Ureter (tissue), 1 donor: ENCODE data around the gene IKBKE. TPM values are rescaled to one million over a fixed set of nuclear protein-coding genes. Genes with fewer than 3 reads are reported as not detected.
A peak's percentile ranks its signal among the peaks of the same experiment; 100 is the strongest.

ENCODE experiments used
- DNase-seq: peaks from one replicate; pipeline ENCODE4 v3.0.0-alpha.2; 2020; ENCODE audit warnings: low spot score
- total RNA-seq: library from RNA; stranded (reverse); gene quantifications from one replicate; pipeline ENCODE4 v1.2.4, GENCODE V29; 2023
- donor health status: DM: yes; HTN: yes; CAD: no.

Gene IKBKE
- total RNA-seq = 12.5 TPM

GRCh38 chr1:206469933-206470691 lies at the start of gene IKBKE:
IKBKE (plus strand) TSS chr1:206470476; CDS start chr1:206473228, 2,752 bp downstream.
- DNase-seq = peak; percentile 65

DNA sequence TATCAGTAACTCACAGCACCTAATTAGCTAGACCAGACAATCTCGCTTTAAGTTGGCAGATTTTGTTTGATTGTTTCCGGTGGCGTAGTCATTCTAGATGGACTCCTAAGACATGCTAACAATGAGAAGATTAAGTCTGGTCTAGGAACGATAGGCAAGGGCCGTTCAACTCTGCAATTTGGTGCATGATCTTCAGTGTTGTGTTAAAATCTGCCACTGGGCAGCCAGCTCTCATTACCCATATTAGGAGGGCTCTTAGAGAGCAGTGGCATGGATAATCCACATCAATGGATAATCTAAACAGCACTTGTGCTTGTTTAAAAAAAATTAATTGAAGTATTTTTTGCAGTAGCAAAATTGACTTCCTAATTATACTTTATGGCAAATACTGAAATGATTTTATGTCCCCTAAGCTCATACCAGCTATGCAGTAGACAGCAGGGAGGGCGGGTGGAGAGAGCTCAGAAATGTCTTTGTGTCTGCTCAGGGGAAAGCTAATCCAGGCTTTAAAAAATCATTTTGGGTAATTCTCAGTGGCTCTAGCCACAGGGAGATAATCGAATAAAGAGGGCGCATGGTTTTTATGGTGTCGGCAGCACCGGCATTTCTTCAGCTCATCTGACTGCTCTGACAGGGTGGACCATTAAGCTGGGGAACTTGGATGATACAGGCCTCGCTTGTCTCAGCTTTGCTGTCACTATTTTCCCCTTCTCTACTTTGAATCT lies 48.5 kb upstream of the IKBKE start:
- no peak for DNase-seq

DNA sequence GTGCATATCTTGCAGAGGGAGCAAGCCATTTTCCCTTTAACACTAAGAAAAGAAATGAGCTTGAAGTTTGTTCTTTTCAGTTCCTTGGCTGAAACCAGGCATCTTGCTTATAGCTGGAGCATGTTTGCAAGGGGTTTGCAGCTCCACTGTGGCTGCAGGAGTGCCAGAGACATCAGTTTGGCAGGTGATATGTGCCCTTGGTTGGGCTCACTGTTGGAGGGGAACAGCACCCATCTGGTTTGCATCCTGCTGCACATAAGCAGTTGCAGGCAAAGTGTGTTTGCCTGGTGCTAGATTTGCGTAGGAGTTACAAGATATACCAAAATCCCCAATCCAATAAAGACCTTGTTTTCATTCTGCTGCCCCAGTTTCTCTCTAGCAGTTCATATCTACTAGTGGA lies 47.8 kb upstream of the IKBKE start:
- DNase-seq = no peak

DNA sequence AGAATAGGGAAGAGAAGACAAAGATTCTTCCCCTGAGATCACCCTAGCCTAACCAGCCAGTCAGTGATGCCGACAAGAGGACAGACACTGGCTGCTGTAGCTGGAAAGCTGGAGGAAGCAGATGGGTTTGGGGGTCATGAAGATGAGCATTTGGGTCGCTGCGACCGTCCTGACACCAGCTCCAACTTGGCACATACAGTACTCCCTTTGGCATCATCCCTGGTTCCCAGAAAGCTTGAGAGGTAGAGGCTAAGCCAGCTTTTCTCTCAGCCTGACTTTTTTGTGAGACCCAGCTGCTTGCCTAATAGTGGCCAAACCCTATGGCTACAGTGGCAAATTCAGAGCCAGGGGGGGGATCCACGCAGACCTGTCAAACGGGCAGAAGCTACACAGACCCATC lies 43.0 kb upstream of the IKBKE start:
- no peak for DNase-seq

DNA sequence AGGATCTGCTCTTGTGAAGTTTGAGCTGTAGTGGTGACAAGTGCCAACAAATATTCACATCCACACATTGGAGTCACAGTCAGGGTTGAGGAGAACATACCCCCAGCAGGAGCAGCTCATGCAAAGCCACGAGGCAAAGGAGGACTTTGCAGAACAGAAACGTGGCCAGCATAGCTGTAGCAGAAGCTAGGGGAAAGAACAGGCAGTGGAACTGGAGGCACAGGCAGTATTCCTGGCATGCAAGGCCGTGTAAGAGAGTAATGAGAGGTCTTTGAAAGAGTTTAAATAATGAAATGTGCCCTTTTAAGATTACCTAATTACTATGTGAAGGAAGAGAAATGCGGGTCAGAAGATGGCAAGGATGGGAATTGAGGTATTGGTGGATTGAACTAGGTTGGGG lies 40.9 kb upstream of the IKBKE start:
- DNase-seq = no peak

DNA sequence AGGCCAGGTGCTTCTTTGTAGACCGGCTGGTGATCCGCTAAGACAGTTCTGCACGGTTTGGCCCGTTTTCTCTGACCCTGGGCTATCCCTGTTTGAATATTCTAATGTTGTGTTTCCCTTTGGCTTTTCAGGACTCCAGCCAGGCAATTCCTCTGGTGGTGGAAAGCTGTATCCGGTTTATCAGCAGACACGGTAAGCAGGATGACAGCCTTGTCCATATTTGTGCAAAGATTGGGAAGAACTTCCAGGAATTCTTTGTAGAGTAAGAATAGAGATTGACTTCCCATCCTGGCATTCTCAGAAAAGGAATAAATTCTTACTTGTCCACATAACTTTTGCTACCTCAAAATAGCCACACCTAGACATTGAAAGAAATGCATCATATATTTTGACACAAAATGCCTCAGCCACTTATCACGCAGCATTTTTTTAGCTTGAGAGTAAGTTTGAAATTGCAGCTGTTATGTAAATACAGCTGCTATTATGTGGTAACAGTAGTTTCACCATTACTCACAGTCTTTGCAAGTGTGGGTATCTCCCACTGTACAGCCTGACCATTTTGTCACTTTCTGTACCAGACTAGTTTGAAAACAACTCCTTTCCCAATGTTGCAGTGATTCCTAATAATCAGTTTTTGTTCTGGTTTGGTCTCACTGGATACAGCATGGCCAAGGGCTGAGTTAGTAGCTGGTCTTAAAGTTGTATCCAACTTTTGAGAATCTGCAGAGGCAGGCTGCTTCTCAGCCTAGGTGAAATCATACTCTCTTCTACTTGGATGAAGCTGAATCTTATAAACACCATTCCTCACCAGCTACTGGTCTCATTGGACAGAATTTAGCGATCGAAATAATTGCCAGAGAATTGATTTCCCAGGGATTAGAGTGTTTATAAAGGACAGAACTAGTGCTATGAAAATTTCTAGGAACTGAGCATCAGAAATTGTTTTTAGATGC lies 40.0 kb upstream of the IKBKE start:
- DNase-seq = no peak

- DNase-seq = no peak
Observed at GRCh38 chr1:206435445-206435844, 34.8 kb upstream of the IKBKE start.

DNA sequence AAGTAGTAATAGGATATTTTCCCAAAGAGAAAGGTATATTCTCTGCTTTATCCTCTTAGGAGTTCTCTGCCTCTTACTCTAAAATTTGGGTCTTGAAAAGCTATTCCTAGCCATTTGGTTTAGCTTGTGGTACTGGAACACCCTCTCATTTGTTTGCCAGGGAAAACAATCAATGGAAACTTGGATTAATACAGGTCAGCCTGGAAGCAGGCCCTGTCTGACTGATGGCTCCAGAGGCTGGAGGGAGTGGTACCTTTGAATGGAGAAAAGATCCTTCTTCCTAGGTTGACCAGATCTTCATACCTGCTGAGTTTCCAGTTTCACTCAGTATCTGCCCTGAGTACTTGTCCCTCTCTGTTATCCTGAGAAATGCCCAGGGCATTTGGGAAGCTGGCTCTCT lies 31.7 kb upstream of the IKBKE start:
- no peak for DNase-seq

GRCh38 chr1:206439205-206439604 lies 31.1 kb upstream of the IKBKE start:
- no peak for DNase-seq

GRCh38 chr1:206441336-206441967 lies 28.8 kb upstream of the IKBKE start:
- DNase-seq = no peak

- no peak for DNase-seq
Observed at GRCh38 chr1:206442101-206442500, 28.2 kb upstream of the IKBKE start.

GRCh38 chr1:206445116-206445515 lies 25.2 kb upstream of the IKBKE start:
- DNase-seq = no peak

- DNase-seq = no peak
Observed at GRCh38 chr1:206445911-206446356, 24.3 kb upstream of the IKBKE start.

GRCh38 chr1:206446688-206447421 lies 23.4 kb upstream of the IKBKE start:
- DNase-seq = no peak

DNA sequence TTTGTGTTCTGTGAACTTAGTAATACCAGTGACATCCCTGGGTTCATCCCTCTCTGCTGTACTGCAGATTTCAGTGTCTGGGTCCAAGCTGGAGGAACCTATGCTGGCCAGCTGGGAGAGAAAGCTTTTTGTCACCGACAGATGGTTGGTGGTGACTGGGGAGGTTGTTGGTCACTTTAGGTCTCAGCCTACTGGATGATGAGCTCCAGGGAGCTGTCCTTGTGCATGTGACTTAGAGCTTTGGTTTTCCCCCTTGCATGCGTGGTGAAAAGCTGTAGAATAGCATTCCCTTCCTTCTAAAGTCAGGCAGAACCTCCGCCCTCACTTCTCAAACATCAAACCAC lies 22.9 kb upstream of the IKBKE start:
- DNase-seq = no peak

DNA sequence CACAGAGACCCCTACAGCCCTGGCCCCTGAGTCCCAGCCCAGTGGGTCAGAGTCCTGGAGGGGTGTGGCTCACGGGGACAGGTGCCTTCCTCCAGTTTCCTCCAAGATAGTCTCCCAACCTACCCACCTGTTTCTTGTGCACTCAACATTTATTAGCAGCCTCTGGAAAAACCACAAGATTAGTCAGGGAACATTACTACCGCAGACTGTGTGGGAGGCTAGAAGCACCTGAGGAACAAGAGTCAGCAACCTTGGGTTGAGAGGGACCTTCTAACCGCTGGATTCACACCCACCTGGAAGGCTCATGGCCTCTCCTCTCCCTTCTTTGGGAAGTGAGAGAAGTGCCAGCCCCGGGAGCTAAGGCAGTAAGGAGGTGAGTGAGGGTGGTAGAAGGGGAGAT lies 22.5 kb upstream of the IKBKE start:
- DNase-seq = no peak

DNA sequence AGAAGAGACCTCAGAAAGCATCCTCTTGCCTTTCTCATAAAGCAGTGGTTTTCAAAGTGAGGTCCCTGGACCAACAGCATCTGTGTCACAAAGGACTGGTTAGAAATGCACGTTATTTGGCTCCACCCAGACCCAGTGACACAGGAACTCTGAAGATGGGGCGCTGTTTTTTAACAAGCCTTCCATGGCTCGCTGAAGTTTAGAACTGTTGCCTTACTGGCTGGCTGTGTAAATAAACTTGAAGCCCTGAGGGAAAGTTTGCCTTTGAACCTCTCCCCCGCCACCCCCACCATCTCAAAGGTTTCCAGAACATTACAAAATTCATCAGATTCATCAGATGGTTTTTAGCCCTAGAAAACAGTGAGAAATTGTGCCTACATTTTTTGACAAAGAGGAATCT lies 21.8 kb upstream of the IKBKE start:
- DNase-seq = no peak

DNA sequence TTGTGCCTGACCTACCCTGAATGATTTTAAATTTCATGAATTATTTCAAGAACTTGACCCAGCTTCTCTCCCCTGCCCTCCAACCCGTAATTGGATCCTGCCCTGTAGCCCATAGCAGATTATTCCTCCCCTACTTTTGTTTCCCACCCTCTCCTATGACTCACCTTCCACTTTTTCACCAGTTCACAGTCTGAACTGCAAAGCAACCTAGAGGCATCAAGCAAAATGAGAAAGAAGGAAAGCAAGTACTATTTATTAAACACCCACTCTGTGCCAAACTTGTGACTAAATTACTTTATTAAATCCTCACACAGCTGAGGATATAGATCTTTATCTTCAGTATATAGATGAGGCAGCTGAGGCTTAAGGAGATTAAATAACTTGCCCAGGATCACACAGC lies 20.7 kb upstream of the IKBKE start:
- DNase-seq = no peak

- DNase-seq = no peak
Observed at GRCh38 chr1:206450281-206450680, 20.0 kb upstream of the IKBKE start.

DNA sequence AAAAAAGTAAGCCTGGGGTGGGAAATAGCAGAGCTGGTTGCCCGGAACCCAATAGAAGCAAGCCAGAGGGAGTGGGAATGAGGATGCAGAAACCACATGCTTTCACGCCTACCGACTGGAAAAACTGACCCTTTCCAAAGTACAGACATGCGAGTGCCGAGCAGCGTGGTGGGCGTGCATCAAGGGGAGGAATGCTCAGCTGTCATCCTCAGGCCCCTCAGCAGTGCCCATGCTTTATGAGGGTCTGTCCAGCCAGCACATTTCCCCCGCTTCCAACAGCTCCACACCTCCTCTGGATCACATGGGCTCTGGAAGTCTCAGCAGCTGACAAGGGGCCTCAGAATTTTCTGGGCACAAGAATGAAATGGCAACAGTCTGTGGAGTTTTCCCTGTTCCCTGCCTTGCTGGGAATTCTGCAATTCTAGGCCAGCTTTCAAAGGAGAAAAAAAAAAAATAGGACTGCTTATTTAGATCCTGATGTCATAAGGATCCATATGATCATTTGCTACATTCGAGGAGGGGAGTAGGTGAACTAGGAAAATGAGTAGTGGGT lies 19.1 kb upstream of the IKBKE start:
- no peak for DNase-seq

GRCh38 chr1:206453111-206453510 lies 17.2 kb upstream of the IKBKE start:
- no peak for DNase-seq
